Neural progenitor cell (in vitro differentiated cells): ENCODE measurements around the gene ATRN.

ENCODE experiments used
- EZH2 ChIP-seq: fragments of 200-600 bp; sonication (generic); IDR thresholded peaks from 2 replicates; pipeline ENCODE4 v1.6.1; 2017; ENCODE audit warnings: antibody characterized with exemption, mild to moderate bottlenecking, moderate library complexity
- EZH2phosphoT487 ChIP-seq: fragments of 200-600 bp; sonication (generic); IDR thresholded peaks from 2 replicates; pipeline ENCODE4 v1.6.1; 2017; ENCODE audit warnings: antibody characterized with exemption
- TF ChIP-seq, protein P1 (sequence below): fragments of 200-600 bp; sonication (generic); IDR thresholded peaks from 2 replicates; pipeline ENCODE4 v1.5.1; 2017; ENCODE audit warnings: antibody characterized with exemption, mild to moderate bottlenecking

DNA sequence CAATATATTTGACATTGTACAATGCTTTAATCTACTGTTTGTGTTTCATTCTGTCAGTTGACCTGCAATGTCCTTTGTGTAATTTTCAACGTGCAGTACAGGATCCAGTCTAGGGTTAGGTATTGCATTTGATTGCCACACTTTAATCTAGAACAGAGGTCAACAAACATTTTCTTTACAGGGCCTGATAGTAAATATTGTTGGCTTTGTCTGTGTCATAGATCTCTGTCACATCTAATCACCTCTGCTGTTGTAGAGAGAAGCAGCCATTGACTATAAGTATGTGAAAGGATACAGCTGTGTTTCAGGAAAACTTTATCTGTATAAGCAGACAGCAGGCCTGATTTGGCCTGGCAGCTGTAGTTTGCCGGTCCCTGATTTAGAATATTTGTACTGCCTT is 39.3 kb downstream of the ATRN start:
- TF ChIP-seq, protein P1, sequence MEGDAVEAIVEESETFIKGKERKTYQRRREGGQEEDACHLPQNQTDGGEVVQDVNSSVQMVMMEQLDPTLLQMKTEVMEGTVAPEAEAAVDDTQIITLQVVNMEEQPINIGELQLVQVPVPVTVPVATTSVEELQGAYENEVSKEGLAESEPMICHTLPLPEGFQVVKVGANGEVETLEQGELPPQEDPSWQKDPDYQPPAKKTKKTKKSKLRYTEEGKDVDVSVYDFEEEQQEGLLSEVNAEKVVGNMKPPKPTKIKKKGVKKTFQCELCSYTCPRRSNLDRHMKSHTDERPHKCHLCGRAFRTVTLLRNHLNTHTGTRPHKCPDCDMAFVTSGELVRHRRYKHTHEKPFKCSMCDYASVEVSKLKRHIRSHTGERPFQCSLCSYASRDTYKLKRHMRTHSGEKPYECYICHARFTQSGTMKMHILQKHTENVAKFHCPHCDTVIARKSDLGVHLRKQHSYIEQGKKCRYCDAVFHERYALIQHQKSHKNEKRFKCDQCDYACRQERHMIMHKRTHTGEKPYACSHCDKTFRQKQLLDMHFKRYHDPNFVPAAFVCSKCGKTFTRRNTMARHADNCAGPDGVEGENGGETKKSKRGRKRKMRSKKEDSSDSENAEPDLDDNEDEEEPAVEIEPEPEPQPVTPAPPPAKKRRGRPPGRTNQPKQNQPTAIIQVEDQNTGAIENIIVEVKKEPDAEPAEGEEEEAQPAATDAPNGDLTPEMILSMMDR: no peak
- TF ChIP-seq EZH2phosphoT487: no peak
- TF ChIP-seq EZH2: no peak
